ENCODE data around the gene MYO9A.

DNA sequence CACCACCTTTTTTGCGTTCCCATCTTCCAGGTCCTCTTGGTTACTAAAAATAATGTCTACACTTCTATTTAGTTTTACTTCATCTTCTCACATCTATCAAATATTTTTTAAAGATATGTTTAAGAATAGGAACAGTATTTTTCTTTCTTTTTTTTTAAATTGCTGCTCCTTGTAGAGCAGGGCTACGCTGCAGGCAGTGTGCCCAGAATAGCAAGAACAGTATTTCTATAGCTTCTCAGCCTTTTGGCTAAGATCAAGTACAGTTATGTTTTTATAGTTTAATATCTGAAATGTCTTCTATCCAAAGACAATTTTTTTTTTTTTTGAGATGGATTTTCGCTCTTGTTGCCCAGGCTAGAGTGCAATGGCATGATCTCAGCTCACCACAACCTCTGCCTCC, 73.0 kb downstream of the MYO9A start:
- no peak for TF ChIP-seq CTCF (IDR thresholded peaks at IDR 0.05)
- no peak for TF ChIP-seq ZFX (IDR thresholded peaks at IDR 0.05; ENCODE audit: borderline replicate concordance)

Measured in 22Rv1 (cell line).